Sigmoid colon (tissue), 7 donors: ENCODE measurements around the gene RWDD4. TPM values are rescaled to one million over a fixed set of nuclear protein-coding genes. Genes with fewer than 3 reads are reported as not detected.

ENCODE experiments used
- DNase-seq: peaks from one replicate; pipeline ENCODE4 v3.0.0-alpha.2; 2019
- H3K27ac ChIP-seq, 4 donors: fragments of 200-600 bp; sonication (generic); one replicate each; pipeline ENCODE4 v1.5.1; 2016 to 2019; ENCODE audit warnings: mild to moderate bottlenecking in 1 of 4
- H3K27me3 ChIP-seq, 3 donors: fragments of 200-600 bp; sonication (generic); one replicate each; pipeline ENCODE4 v1.5.1; 2019; ENCODE audit warnings: mild to moderate bottlenecking in 1 of 3
- H3K36me3 ChIP-seq, 4 donors: fragments of 200-600 bp; sonication (generic); one replicate each; pipeline ENCODE4 v1.5.1; 2016 to 2019
- H3K4me1 ChIP-seq, 4 donors: fragments of 200-600 bp; sonication (generic); one replicate each; pipeline ENCODE4 v1.5.1; 2017 to 2019
- H3K4me3 ChIP-seq, 4 donors: fragments of 200-600 bp; sonication (generic); one replicate each; pipeline ENCODE4 v1.5.1; 2017 to 2019; ENCODE audit warnings: mild to moderate bottlenecking in 2 of 4, moderate library complexity in 1 of 4
- H3K9me3 ChIP-seq, 4 donors: fragments of 200-600 bp in 3 of 4; sonication (generic) in 3 of 4; one replicate each; pipeline versions ENCODE4 v1.5.1 to v1.6.1; 2013 to 2019
- EP300 ChIP-seq, 4 donors: sonication (generic); formaldehyde crosslinking; IDR thresholded peaks; one replicate each; pipeline ENCODE4 v1.6.1; 2017; ENCODE audit warnings: antibody characterized with exemption in 4 of 4
- POLR2A ChIP-seq, 2 donors: fragments of 450-650 bp; IDR thresholded peaks; one replicate each; pipeline ENCODE4 v1.6.1; 2016; ENCODE audit warnings: antibody characterized with exemption in 2 of 2, mild to moderate bottlenecking in 2 of 2, moderate library complexity in 2 of 2
- POLR2AphosphoS5 ChIP-seq, 4 donors: sonication (generic); formaldehyde crosslinking; IDR thresholded peaks; one replicate each; pipeline ENCODE4 v1.6.1; 2017; ENCODE audit warnings: antibody characterized with exemption in 4 of 4
- WGBS, 2 donors: extraction: QIAGEN DNeasy Blood & Tissue Kit; methylation state at CpG; one replicate each; pipeline ENCODE4 v1.1.7; 2013; 5-methylcytosine and 5-hydroxymethylcytosine counted together
- intact Hi-C: fragments of 100-400 bp; cut with DNase I; formaldehyde crosslinking; loops from one replicate; pipeline ENCODE4 v1.15.1; 2023
- polyA plus RNA-seq, 3 donors: library from polyadenylated mRNA; stranded (reverse); fragments of 200-250 nt; gene quantifications; one replicate each; pipeline ENCODE4 v1.2.3, GENCODE V29; 2013
- total RNA-seq, 4 donors: library from RNA; depleted of rRNA; stranded (reverse); fragments of >200 nt; gene quantifications; one replicate each; pipeline ENCODE4 v1.1.0, GENCODE V29; 2016
- TF ChIP-seq, protein P1 (sequence below), 4 experiments: fragments of 450-650 bp in 3 of 4; fragments of 200-600 bp in 1 of 4; IDR thresholded peaks; one replicate each; pipeline ENCODE4 v1.5.1; 2016 to 2019; ENCODE audit warnings: antibody characterized with exemption in 4 of 4, mild to moderate bottlenecking in 3 of 4, moderate library complexity in 2 of 4
- donor health status: healthy with polysubstance abuse.
- donor health status: Bipolar disorder and iron deficiency.
- donor health status: healthy.

Gene RWDD4
- total and polyA plus RNA-seq, 7 donors, result 12.9 to 28.5 (median 18.0) TPM

DNA sequence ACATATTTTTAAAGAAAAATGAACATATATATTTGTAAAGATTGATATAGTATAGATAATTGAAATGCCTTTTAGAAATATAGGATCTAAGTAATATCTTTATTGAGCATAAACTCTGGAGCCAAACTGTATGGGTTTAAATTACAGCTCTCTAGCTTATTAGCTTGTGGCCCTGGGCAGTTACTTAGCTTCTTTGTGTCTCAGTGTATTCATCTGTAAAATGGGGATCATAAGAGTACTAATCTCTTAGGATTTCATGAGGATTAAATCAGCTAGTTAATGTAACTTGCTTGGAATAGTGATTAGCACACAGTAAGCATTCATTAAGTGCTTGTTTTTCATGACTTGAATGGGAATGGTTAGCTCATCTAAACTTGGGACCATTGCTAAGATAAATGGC lies 32.9 kb upstream of the RWDD4 start:
- H3K36me3 ChIP-seq, result peaks cover 11 to 84% (median 39%) of the 10 kb centered on the region in 4 donors
- no peak for DNase-seq
- no peaks in the 10 kb centered on the region for H3K9me3 ChIP-seq
- no peaks in the 10 kb centered on the region for H3K27me3 ChIP-seq
- H3K27ac ChIP-seq, result no peak overlapping the region
- no peak overlapping the region for H3K4me3 ChIP-seq
- intact Hi-C loops, result no loop called here
- no peaks in the 10 kb centered on the region for H3K4me1 ChIP-seq
- no peak for TF ChIP-seq POLR2AphosphoS5 (IDR thresholded peaks at IDR 0.05)
- TF ChIP-seq EP300 (IDR thresholded peaks at IDR 0.05), result no peak
- no peak for TF ChIP-seq POLR2A (IDR thresholded peaks at IDR 0.05)

DNA sequence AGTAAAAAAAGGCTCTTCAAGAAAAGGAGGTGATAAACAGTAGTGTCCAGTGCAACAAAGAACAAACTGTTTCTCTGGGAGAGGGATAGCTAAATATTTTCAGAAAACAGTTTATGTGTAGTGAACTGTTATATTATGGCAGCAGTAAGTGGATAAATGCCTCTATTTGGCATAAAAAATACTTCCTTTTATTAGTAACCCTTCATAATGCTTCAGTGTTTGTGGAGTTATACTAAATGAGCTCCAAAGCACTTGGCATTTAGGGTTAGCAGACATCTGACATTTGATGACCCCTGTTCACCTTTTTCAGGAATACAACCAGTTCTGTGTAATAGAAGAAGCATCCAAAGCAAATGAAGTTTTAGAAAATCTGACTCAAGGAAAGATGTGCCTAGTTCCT lies 32.0 kb upstream of the RWDD4 start:
- no peaks in the 10 kb centered on the region for H3K4me1 ChIP-seq
- H3K27ac ChIP-seq, result no peak overlapping the region
- DNase-seq, result no peak
- TF ChIP-seq, protein P1, sequence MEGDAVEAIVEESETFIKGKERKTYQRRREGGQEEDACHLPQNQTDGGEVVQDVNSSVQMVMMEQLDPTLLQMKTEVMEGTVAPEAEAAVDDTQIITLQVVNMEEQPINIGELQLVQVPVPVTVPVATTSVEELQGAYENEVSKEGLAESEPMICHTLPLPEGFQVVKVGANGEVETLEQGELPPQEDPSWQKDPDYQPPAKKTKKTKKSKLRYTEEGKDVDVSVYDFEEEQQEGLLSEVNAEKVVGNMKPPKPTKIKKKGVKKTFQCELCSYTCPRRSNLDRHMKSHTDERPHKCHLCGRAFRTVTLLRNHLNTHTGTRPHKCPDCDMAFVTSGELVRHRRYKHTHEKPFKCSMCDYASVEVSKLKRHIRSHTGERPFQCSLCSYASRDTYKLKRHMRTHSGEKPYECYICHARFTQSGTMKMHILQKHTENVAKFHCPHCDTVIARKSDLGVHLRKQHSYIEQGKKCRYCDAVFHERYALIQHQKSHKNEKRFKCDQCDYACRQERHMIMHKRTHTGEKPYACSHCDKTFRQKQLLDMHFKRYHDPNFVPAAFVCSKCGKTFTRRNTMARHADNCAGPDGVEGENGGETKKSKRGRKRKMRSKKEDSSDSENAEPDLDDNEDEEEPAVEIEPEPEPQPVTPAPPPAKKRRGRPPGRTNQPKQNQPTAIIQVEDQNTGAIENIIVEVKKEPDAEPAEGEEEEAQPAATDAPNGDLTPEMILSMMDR (IDR thresholded peaks at IDR 0.05), result no peak
- TF ChIP-seq POLR2A (IDR thresholded peaks at IDR 0.05), result no peak
- TF ChIP-seq POLR2AphosphoS5 (IDR thresholded peaks at IDR 0.05), result no peak
- no peak for TF ChIP-seq EP300 (IDR thresholded peaks at IDR 0.05)
- no peaks in the 10 kb centered on the region for H3K27me3 ChIP-seq
- no peak overlapping the region for H3K4me3 ChIP-seq
- intact Hi-C loops, result no loop called here
- no peaks in the 10 kb centered on the region for H3K9me3 ChIP-seq
- peaks cover 15 to 84% (median 38%) of the 10 kb centered on the region in 4 donors for H3K36me3 ChIP-seq

DNA sequence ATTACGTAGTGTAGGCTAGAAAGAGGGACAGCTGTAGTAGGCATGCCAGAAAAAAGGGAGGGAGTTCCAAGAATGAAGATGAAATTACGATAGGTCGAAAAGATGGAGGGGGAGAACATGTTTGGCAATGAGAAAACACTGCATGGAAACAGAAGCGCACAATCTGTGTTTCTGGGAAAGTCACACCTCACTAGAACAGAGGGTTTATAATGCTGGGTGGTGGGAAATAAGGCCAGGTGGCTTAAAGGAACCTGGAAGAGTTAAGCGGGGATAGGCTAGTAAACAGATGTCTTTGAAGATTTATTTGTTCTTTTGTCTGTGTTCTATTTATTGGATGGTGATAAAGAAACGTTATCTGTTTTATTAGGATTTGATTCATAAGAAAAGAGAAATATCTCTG lies 29.2 kb upstream of the RWDD4 start:
- intact Hi-C loops, result no loop called here
- Histone ChIP-seq H3K9me3 (no peaks in the 10 kb centered on the region), H3K27me3 (no peaks in the 10 kb centered on the region), H3K4me1 (no peaks in the 10 kb centered on the region), H3K36me3 (peaks cover 21 to 84% (median 36%) of the 10 kb centered on the region in 4 donors), H3K4me3 (no peak overlapping the region), H3K27ac (no peak overlapping the region)
- DNase-seq, result no peak
- 70 to 74% methylated on average over 6 of the region's 6 CpGs for WGBS, 2 donors
- TF ChIP-seq, protein P1 (IDR thresholded peaks at IDR 0.05), result no peak
- no peak for TF ChIP-seq POLR2AphosphoS5 (IDR thresholded peaks at IDR 0.05)
- no peak for TF ChIP-seq EP300 (IDR thresholded peaks at IDR 0.05)

DNA sequence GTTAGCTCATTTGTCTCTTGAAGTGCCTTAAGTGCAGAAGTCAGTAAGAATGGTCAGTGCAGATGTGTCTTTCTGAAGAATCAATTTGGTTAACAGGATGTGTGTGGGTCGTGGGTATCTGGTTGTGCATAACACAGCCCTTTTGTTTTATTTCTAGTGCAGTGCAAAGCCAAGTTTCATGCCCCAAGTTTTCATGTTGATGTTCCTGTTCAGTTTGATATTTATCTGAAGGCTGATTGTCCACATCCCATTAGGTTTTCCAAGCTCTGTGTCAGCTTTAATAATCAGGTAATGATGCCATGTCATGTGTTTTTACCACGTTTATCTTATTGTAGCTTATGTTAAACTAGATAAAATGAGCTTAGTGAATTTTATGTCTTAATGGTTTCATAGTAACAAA lies 27.5 kb upstream of the RWDD4 start:
- Histone ChIP-seq H3K4me1 (no peaks in the 10 kb centered on the region), H3K4me3 (no peak overlapping the region), H3K9me3 (no peaks in the 10 kb centered on the region), H3K27me3 (no peaks in the 10 kb centered on the region), H3K36me3 (peaks cover 21 to 76% (median 28%) of the 10 kb centered on the region in 4 donors), H3K27ac (no peak overlapping the region)
- no peak for DNase-seq
- intact Hi-C loops, result no loop called here
- WGBS, 2 donors, result 82 to 83% methylated on average over 2 of the region's 2 CpGs
- TF ChIP-seq EP300 (IDR thresholded peaks at IDR 0.05) (no peak), POLR2AphosphoS5 (IDR thresholded peaks at IDR 0.05) (no peak), POLR2A (IDR thresholded peaks at IDR 0.05) (no peak)
- TF ChIP-seq, protein P1 (IDR thresholded peaks at IDR 0.05), result no peak

DNA sequence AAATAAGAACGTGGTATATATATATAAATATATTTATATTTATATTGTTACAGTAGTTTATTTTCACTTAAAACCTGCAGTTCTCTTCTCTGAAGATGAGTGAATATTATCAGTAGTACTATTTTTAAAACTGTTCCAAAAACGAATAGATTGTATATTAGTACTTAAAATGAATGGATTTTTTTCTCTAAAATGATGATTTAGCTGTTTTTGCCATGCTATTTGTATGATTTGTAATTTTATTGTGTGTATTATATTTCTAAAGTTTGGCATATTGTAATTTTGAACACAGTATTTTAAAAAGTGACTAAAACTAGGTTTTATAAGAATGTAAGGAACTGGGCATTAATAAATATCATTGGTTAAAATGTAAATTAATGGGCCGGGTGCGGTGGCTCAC lies 22.1 kb upstream of the RWDD4 start:
- intact Hi-C loops, result no loop called here
- WGBS, 2 donors, result 91 to 97% methylated on average over 4 of the region's 4 CpGs
- peaks cover 10 to 89% (median 33%) of the 10 kb centered on the region in 4 donors for H3K36me3 ChIP-seq
- no peak overlapping the region for H3K4me3 ChIP-seq
- H3K4me1 ChIP-seq, result no peaks in the 10 kb centered on the region
- H3K9me3 ChIP-seq, result no peaks in the 10 kb centered on the region
- no peaks in the 10 kb centered on the region for H3K27me3 ChIP-seq
- no peak for DNase-seq
- H3K27ac ChIP-seq, result no peak overlapping the region
- no peak for TF ChIP-seq POLR2A (IDR thresholded peaks at IDR 0.05)
- no peak for TF ChIP-seq EP300 (IDR thresholded peaks at IDR 0.05)
- TF ChIP-seq, protein P1 (IDR thresholded peaks at IDR 0.05), result no peak
- no peak for TF ChIP-seq POLR2AphosphoS5 (IDR thresholded peaks at IDR 0.05)
